Suprapubic skin (tissue), 4 donors: Measurements from ENCODE around the gene DNM3.

Experiments used
- CTCF ChIP-seq, 2 donors: fragments of 200-600 bp in 1 of 2; fragments of 450-650 bp in 1 of 2; sonication (generic) in 1 of 2; IDR thresholded peaks; one replicate each; pipeline ENCODE4 v1.5.1; 2016 to 2019; ENCODE audit warnings: antibody characterized with exemption in 2 of 2, mild to moderate bottlenecking in 1 of 2, moderate library complexity in 1 of 2
- EP300 ChIP-seq: sonication (generic); formaldehyde crosslinking; IDR thresholded peaks from one replicate; pipeline ENCODE4 v1.6.1; 2017; ENCODE audit warnings: antibody characterized with exemption
- POLR2A ChIP-seq, 2 donors: fragments of 450-650 bp; IDR thresholded peaks; one replicate each; pipeline ENCODE4 v1.6.1; 2017; ENCODE audit warnings: antibody characterized with exemption in 2 of 2, mild to moderate bottlenecking in 2 of 2, moderate library complexity in 2 of 2
- POLR2AphosphoS5 ChIP-seq, 3 donors: sonication (generic); formaldehyde crosslinking; IDR thresholded peaks; one replicate each; pipeline ENCODE4 v1.6.1; 2017; ENCODE audit warnings: antibody characterized with exemption in 3 of 3

- TF ChIP-seq POLR2AphosphoS5 (IDR thresholded peaks at IDR 0.05): no peak
- TF ChIP-seq CTCF (IDR thresholded peaks at IDR 0.05): no peak
- no peak for TF ChIP-seq EP300
- no peak for TF ChIP-seq POLR2A (IDR thresholded peaks at IDR 0.05)
Measured at GRCh38 chr1:172149346-172149745, 308.0 kb downstream of the DNM3 start.
